MM.1S (cell line): ENCODE data around the gene PPFIA2.
A peak's percentile ranks its signal among the peaks of the same experiment; 100 is the strongest.

Experiments used
- DNase-seq: peaks from one replicate; pipeline ENCODE4 v3.0.0-alpha.2; 2015
- H2AFZ ChIP-seq: fragments of 300-600 bp; sonication (generic); 2 replicates; pipeline ENCODE4 v1.6.0; 2016; ENCODE audit warnings: antibody characterized with exemption, low read length
- H3F3A ChIP-seq: fragments of 300-600 bp; sonication (generic); 2 replicates; pipeline ENCODE4 v1.6.1; 2016; ENCODE audit warnings: mild to moderate bottlenecking, antibody characterized with exemption, low read length, moderate library complexity, mixed read lengths; ENCODE audit not compliant: insufficient read depth
- H3K27ac ChIP-seq: fragments of 300-600 bp; sonication (generic); 2 replicates; pipeline ENCODE4 v1.5.1; 2016; ENCODE audit warnings: mild to moderate bottlenecking, low read length
- H3K27me3 ChIP-seq: fragments of 300-600 bp; sonication (generic); replicated peaks from 2 replicates; pipeline ENCODE4 v1.6.0; 2016; ENCODE audit warnings: low read length; ENCODE audit not compliant: insufficient read depth
- H3K36me3 ChIP-seq: fragments of 300-600 bp; sonication (generic); replicated peaks from 2 replicates; pipeline ENCODE4 v1.6.1; 2016; ENCODE audit warnings: mild to moderate bottlenecking, low read length, mixed read lengths; ENCODE audit not compliant: insufficient read depth
- H3K4me1 ChIP-seq: fragments of 300-600 bp; sonication (generic); 2 replicates; pipeline ENCODE4 v1.6.1; 2016; ENCODE audit warnings: low read length, mixed read lengths
- H3K4me2 ChIP-seq: fragments of 300-600 bp; sonication (generic); 2 replicates; pipeline ENCODE4 v1.6.0; 2016; ENCODE audit warnings: low read depth, low read length
- H3K4me3 ChIP-seq: fragments of 300-600 bp; sonication (generic); 2 replicates; pipeline ENCODE4 v1.5.1; 2016; ENCODE audit warnings: low read length, mixed read lengths
- H3K79me2 ChIP-seq: fragments of 300-600 bp; sonication (generic); 2 replicates; pipeline ENCODE4 v1.6.1; 2016; ENCODE audit warnings: mixed run types, low read length, mixed read lengths
- H3K9ac ChIP-seq: fragments of 300-600 bp; sonication (generic); 2 replicates; pipeline ENCODE4 v1.6.1; 2016; ENCODE audit warnings: low read length, mixed read lengths
- H3K9me2 ChIP-seq: fragments of 300-600 bp; sonication (generic); replicated peaks from 2 replicates; pipeline ENCODE4 v1.6.1; 2016; ENCODE audit warnings: mild to moderate bottlenecking, low read length, mixed read lengths; ENCODE audit not compliant: insufficient read depth
- H3K9me3 ChIP-seq: fragments of 300-600 bp; sonication (generic); replicated peaks from 2 replicates; pipeline ENCODE4 v1.6.1; 2016; ENCODE audit warnings: mild to moderate bottlenecking, low read length, mixed read lengths; ENCODE audit not compliant: insufficient read depth
- H4K20me1 ChIP-seq: fragments of 300-600 bp; sonication (generic); 2 replicates; pipeline ENCODE4 v1.6.1; 2016; ENCODE audit warnings: mild to moderate bottlenecking, low read length, moderate library complexity, mixed read lengths; ENCODE audit not compliant: insufficient read depth
- CTCF ChIP-seq: fragments of 300-600 bp; sonication (generic); IDR thresholded peaks from 2 replicates; pipeline ENCODE4 v1.5.1; 2016; ENCODE audit warnings: antibody characterized with exemption, low read length, mixed read lengths
- EZH2 ChIP-seq: fragments of 300-600 bp; sonication (generic); optimal IDR thresholded peaks from 2 replicates; pipeline ENCODE3; 2017; ENCODE audit warnings: low read depth, mild to moderate bottlenecking, antibody characterized with exemption, low read length, mixed read lengths
- EZH2phosphoT487 ChIP-seq: fragments of 300-600 bp; sonication (generic); IDR thresholded peaks from 2 replicates; pipeline ENCODE4 v1.6.1; 2018; ENCODE audit warnings: antibody characterized with exemption, low read length

Gene PPFIA2

GRCh38 chr12:81461163-81461562 lies 298.0 kb downstream of the PPFIA2 start:
- TF ChIP-seq CTCF (peak; percentile 23), EZH2 (no peak)
- H3K9ac ChIP-seq, result no peak overlapping the region
- no peak overlapping the region for H2AFZ ChIP-seq
- no peaks in the 10 kb centered on the region for H4K20me1 ChIP-seq
- no peak overlapping the region for H3K4me2 ChIP-seq
- no peaks in the 10 kb centered on the region for H3K4me1 ChIP-seq
- no peaks in the 10 kb centered on the region for H3F3A ChIP-seq
- DNase-seq, result no peak
- H3K4me3 ChIP-seq, result no peak overlapping the region
- no peaks in the 10 kb centered on the region for H3K27me3 ChIP-seq
- H3K36me3 ChIP-seq, result no peaks in the 10 kb centered on the region
- no peak overlapping the region for H3K27ac ChIP-seq
- H3K79me2 ChIP-seq, result no peaks in the 10 kb centered on the region
- H3K9me3 ChIP-seq, result no peaks in the 10 kb centered on the region
- no peaks in the 10 kb centered on the region for H3K9me2 ChIP-seq

- H3K36me3 ChIP-seq, result no peaks in the 10 kb centered on the region
- peak; percentile 44 for DNase-seq
- no peaks in the 10 kb centered on the region for H3K27me3 ChIP-seq
- no peak overlapping the region for H3K4me2 ChIP-seq
- H2AFZ ChIP-seq, result no peak overlapping the region
- H3K9ac ChIP-seq, result no peak overlapping the region
- H3K4me3 ChIP-seq, result no peak overlapping the region
- no peaks in the 10 kb centered on the region for H4K20me1 ChIP-seq
- H3K9me2 ChIP-seq, result no peaks in the 10 kb centered on the region
- no peak overlapping the region for H3K27ac ChIP-seq
- H3F3A ChIP-seq, result no peaks in the 10 kb centered on the region
- no peaks in the 10 kb centered on the region for H3K4me1 ChIP-seq
- TF ChIP-seq EZH2 (no peak), CTCF (peak; percentile 57), EZH2phosphoT487 (no peak)
- H3K79me2 ChIP-seq, result no peaks in the 10 kb centered on the region
- no peaks in the 10 kb centered on the region for H3K9me3 ChIP-seq
These were observed 308.0 kb downstream of the PPFIA2 start for GRCh38 chr12:81450920-81451739.

- H3F3A ChIP-seq, result no peaks in the 10 kb centered on the region
- no peak overlapping the region for H3K9ac ChIP-seq
- no peak for DNase-seq
- no peak overlapping the region for H3K27ac ChIP-seq
- no peak overlapping the region for H3K4me3 ChIP-seq
- no peaks in the 10 kb centered on the region for H3K9me2 ChIP-seq
- no peak overlapping the region for H2AFZ ChIP-seq
- H3K36me3 ChIP-seq, result no peaks in the 10 kb centered on the region
- no peaks in the 10 kb centered on the region for H3K4me1 ChIP-seq
- no peaks in the 10 kb centered on the region for H3K9me3 ChIP-seq
- TF ChIP-seq CTCF (no peak), EZH2 (no peak), EZH2phosphoT487 (no peak)
- H3K79me2 ChIP-seq, result no peaks in the 10 kb centered on the region
- H3K4me2 ChIP-seq, result no peak overlapping the region
- no peaks in the 10 kb centered on the region for H3K27me3 ChIP-seq
- H4K20me1 ChIP-seq, result no peaks in the 10 kb centered on the region
These were observed 317.5 kb downstream of the PPFIA2 start for GRCh38 chr12:81441629-81442028.
